DMS53 (cell line): ENCODE results near the gene POLR3G.
A peak's percentile ranks its signal among the peaks of the same experiment; 100 is the strongest.

Source experiments
- DNase-seq: peaks from one replicate; lab custom pipeline; 2025; lab: John Stamatoyannopoulos, UW

Gene POLR3G

GRCh38 chr5:90551376-90551775, 76.7 kb downstream of the POLR3G start:
- DNase-seq = no peak

GRCh38 chr5:90553711-90554110, 79.0 kb downstream of the POLR3G start:
- no peak for DNase-seq

GRCh38 chr5:90554358-90555006, 79.8 kb downstream of the POLR3G start:
- DNase-seq = no peak

GRCh38 chr5:90555666-90556065, 81.0 kb downstream of the POLR3G start:
- no peak for DNase-seq

- DNase-seq = peak; percentile 48
Measured at GRCh38 chr5:90557391-90557790, 82.7 kb downstream of the POLR3G start.

DNA sequence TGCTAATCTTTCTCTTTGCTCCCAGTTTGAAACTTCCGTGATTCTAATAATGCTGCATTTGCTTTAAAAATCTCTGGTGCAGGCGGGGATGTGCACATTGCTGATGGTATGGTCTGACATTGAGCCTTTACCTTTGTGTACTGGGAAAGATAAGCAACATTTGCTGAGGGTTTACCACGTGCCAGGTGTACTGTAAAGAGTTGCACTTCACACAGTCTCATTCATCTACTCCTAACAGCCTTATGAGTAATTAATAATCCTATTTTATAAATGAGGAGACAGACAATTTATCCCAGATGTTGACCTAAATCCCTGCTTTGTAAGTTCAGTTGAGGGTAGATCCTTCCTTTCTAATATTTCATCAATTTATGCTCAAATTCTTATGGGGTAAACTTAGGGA, 83.2 kb downstream of the POLR3G start:
- peak; percentile 60 for DNase-seq

DNA sequence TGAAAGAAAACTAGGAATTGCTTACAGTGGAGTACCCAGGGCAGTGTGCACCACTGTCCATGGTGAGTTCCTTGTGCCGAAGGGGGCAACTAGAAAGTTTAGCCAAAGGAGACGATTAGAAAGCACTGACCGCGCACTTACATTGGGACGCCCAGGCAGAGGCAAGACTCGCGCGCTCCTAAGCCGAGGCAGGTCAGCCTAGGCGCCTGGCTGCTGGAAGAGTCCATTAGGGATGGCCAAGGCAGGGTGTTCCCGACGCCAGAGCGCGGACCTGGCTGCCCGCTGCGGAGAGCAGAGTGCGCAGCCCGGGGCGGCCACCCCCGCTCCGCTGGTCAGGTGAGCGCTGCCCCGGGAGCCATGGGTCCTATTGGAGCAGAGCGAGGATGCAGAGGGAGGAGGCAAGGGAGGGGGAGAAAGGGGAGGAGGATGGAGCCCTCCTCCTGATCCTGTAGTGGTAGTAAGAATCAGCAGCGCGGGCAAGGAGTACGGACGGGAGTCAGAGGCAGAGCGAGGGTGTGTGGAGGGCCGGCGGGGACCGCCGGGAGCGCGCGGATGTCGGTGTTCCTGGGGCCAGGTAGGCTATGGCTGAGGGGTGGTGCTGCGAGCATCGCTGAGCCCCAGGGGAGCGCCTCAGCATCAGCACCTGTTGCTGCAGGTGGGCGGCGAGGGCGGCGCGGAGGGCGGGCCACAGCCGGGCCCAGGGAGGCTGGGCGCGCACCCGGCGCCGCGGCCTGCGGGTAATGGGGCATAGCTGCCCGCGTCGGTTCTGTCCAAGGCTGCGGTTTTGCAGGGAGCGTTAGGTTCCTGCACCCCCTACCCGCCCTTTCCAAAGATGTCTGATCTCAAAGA, 83.9 kb downstream of the POLR3G start, which contains the start of gene ADGRV1:
Gene ADGRV1, plus strand, starts transcription at position 454 of the 849 bp plus-strand sequence. Its CDS starts 99 bp downstream, at position 553.
- peak; percentile 99 for DNase-seq

- DNase-seq = peak; percentile 7
Measured at GRCh38 chr5:90560771-90561170, 86.1 kb downstream of the POLR3G start.

GRCh38 chr5:90561766-90562165, 87.1 kb downstream of the POLR3G start:
- DNase-seq = no peak

DNA sequence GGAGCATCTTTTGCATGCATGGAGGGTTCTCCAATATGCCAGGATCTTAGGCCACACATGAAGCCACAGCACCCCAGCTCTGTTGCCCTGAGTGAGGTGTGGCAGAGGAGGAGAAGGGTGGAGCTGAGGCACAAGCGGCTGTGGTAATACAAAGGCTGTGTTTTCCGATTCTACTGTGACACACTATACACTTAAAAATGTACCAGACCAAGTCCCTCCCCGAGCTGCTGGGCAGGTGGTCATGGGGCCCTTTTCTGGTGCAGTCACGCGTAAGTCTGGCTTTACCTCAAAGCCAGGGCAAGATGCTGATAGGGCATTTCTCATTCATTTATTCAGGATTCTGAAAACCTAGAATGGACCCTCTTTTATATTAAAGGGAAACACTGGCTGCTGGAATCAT, 87.7 kb downstream of the POLR3G start:
- peak; percentile 26 for DNase-seq

DNA sequence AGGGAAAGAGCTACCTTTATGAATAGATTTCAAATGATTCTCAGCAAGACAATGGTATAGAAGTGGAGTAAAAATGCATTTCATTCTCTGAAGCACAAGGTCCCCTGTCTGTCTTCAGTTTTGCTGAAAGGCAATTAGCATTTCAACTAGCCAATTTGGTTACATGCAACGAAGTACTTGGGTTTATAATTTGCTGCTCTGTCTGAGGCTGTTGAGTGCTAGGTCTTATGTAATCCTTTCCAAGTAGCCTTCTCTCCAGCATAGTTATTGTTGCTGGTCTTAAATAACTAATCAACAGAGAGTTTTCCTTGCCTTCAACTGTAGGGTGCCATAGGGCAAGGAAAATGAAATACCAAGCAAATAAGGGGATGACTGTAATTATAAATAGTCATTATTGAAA, 88.4 kb downstream of the POLR3G start:
- no peak for DNase-seq
